Lower leg skin (tissue), 3 donors: ENCODE results near the gene NPAS1.

Experiments used
- CTCF ChIP-seq, 3 donors: fragments of 450-650 bp; IDR thresholded peaks; one replicate each; pipeline ENCODE4 v1.5.1; 2016; ENCODE audit warnings: antibody characterized with exemption in 3 of 3, mild to moderate bottlenecking in 3 of 3, moderate library complexity in 2 of 3
- POLR2A ChIP-seq, 2 donors: fragments of 450-650 bp; IDR thresholded peaks; one replicate each; pipeline ENCODE4 v1.6.1; 2016 to 2017; ENCODE audit warnings: antibody characterized with exemption in 2 of 2, mild to moderate bottlenecking in 1 of 2, moderate library complexity in 1 of 2

DNA sequence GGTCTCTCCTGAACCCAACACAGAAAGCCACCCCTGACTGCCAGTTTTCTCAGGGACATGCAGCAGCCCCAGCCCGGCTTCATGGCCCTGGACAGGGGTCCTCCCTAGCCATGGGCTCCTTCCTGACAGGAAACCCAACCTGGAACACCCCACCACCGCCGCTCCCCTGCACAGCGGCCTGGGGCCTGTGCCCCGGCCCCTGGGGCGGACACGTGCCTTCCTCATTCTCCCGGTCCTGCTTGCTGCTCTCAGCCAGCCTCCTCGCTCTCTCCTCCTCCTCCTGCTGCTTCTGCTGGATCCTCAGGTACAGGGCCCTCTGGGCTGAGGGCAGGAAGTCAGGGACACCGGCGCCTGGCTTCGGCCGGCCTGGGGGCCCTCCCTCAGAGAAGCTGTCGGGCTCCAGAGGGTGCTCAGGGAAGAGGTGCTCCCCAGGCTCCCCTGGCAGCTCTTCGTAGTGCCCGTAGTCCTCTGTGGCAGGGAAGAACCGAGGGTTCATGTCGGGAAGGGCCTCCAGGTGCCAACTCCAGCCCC lies 49.3 kb downstream of the NPAS1 start:
- no peak for TF ChIP-seq CTCF (IDR thresholded peaks at IDR 0.05)
- TF ChIP-seq POLR2A (IDR thresholded peaks at IDR 0.05): no peak
